ENCODE data around the gene FHL3.
A peak's percentile ranks its signal among the peaks of the same experiment; 100 is the strongest.

FHL3 gene

GRCh38 chr1:38013227-38013622, 7.9 kb upstream of the FHL3 start:
- DNase-seq (ENCODE audit: low read depth, low spot score): no peak

GRCh38 chr1:38012363-38013226, 7.3 kb upstream of the FHL3 start, which contains the start of gene UTP11:
TSS of gene UTP11 (plus strand) at chr1:38012734. CDS start at chr1:38012803, 69 bp downstream.
- peak; percentile 99 for DNase-seq (ENCODE audit: low read depth, low spot score)

GRCh38 chr1:38009841-38010180, 4.5 kb upstream of the FHL3 start:
- DNase-seq (ENCODE audit: low read depth, low spot score): no peak

GRCh38 chr1:38009088-38009840, 4.0 kb upstream of the FHL3 start:
- DNase-seq (ENCODE audit: low read depth, low spot score): no peak

- no peak for DNase-seq (ENCODE audit: low read depth, low spot score)
Observed at GRCh38 chr1:38006008-38006828, 904 bp upstream of the FHL3 start.

GRCh38 chr1:38004284-38005108, 818 bp downstream of the FHL3 start:
- no peak for DNase-seq (ENCODE audit: low read depth, low spot score)

- no peak for DNase-seq (ENCODE audit: low read depth, low spot score)
Observed at GRCh38 chr1:38003261-38004250, 1.8 kb downstream of the FHL3 start.

GRCh38 chr1:38000529-38001455, 4.5 kb downstream of the FHL3 start:
- peak; percentile 74 for DNase-seq (ENCODE audit: low read depth, low spot score)

- no peak for DNase-seq (ENCODE audit: low read depth, low spot score)
Observed at GRCh38 chr1:38000233-38000528, 5.1 kb downstream of the FHL3 start.

GRCh38 chr1:37999430-38000232, 5.7 kb downstream of the FHL3 start:
- DNase-seq (ENCODE audit: low read depth, low spot score): no peak

- no peak for DNase-seq (ENCODE audit: low read depth, low spot score)
Observed at GRCh38 chr1:37998913-37999429, 6.3 kb downstream of the FHL3 start.

GRCh38 chr1:37998089-37998808, 7.1 kb downstream of the FHL3 start:
- DNase-seq (ENCODE audit: low read depth, low spot score): no peak

- DNase-seq (ENCODE audit: low read depth, low spot score): no peak
Observed at GRCh38 chr1:37997256-37998088, 7.8 kb downstream of the FHL3 start.

- DNase-seq (ENCODE audit: low read depth, low spot score): no peak
Observed at GRCh38 chr1:37995751-37996345, 9.5 kb downstream of the FHL3 start.

GRCh38 chr1:37994886-37995566, 10.3 kb downstream of the FHL3 start:
- no peak for DNase-seq (ENCODE audit: low read depth, low spot score)
